MM.1S (cell line): ENCODE results near the gene DCPS.
A peak's percentile ranks its signal among the peaks of the same experiment; 100 is the strongest.

Source experiments
- DNase-seq: peaks from one replicate; pipeline ENCODE4 v3.0.0-alpha.2; 2015
- H2AFZ ChIP-seq: fragments of 300-600 bp; sonication (generic); 2 replicates; pipeline ENCODE4 v1.6.0; 2016; ENCODE audit warnings: antibody characterized with exemption, low read length
- H3F3A ChIP-seq: fragments of 300-600 bp; sonication (generic); 2 replicates; pipeline ENCODE4 v1.6.1; 2016; ENCODE audit warnings: mild to moderate bottlenecking, antibody characterized with exemption, low read length, moderate library complexity, mixed read lengths; ENCODE audit not compliant: insufficient read depth
- H3K27ac ChIP-seq: fragments of 300-600 bp; sonication (generic); 2 replicates; pipeline ENCODE4 v1.5.1; 2016; ENCODE audit warnings: mild to moderate bottlenecking, low read length
- H3K27me3 ChIP-seq: fragments of 300-600 bp; sonication (generic); replicated peaks from 2 replicates; pipeline ENCODE4 v1.6.0; 2016; ENCODE audit warnings: low read length; ENCODE audit not compliant: insufficient read depth
- H3K36me3 ChIP-seq: fragments of 300-600 bp; sonication (generic); replicated peaks from 2 replicates; pipeline ENCODE4 v1.6.1; 2016; ENCODE audit warnings: mild to moderate bottlenecking, low read length, mixed read lengths; ENCODE audit not compliant: insufficient read depth
- H3K4me1 ChIP-seq: fragments of 300-600 bp; sonication (generic); 2 replicates; pipeline ENCODE4 v1.6.1; 2016; ENCODE audit warnings: low read length, mixed read lengths
- H3K4me2 ChIP-seq: fragments of 300-600 bp; sonication (generic); 2 replicates; pipeline ENCODE4 v1.6.0; 2016; ENCODE audit warnings: low read depth, low read length
- H3K4me3 ChIP-seq: fragments of 300-600 bp; sonication (generic); 2 replicates; pipeline ENCODE4 v1.5.1; 2016; ENCODE audit warnings: low read length, mixed read lengths
- H3K79me2 ChIP-seq: fragments of 300-600 bp; sonication (generic); 2 replicates; pipeline ENCODE4 v1.6.1; 2016; ENCODE audit warnings: mixed run types, low read length, mixed read lengths
- H3K9ac ChIP-seq: fragments of 300-600 bp; sonication (generic); 2 replicates; pipeline ENCODE4 v1.6.1; 2016; ENCODE audit warnings: low read length, mixed read lengths
- H3K9me2 ChIP-seq: fragments of 300-600 bp; sonication (generic); replicated peaks from 2 replicates; pipeline ENCODE4 v1.6.1; 2016; ENCODE audit warnings: mild to moderate bottlenecking, low read length, mixed read lengths; ENCODE audit not compliant: insufficient read depth
- H3K9me3 ChIP-seq: fragments of 300-600 bp; sonication (generic); replicated peaks from 2 replicates; pipeline ENCODE4 v1.6.1; 2016; ENCODE audit warnings: mild to moderate bottlenecking, low read length, mixed read lengths; ENCODE audit not compliant: insufficient read depth
- H4K20me1 ChIP-seq: fragments of 300-600 bp; sonication (generic); 2 replicates; pipeline ENCODE4 v1.6.1; 2016; ENCODE audit warnings: mild to moderate bottlenecking, low read length, moderate library complexity, mixed read lengths; ENCODE audit not compliant: insufficient read depth
- CTCF ChIP-seq: fragments of 300-600 bp; sonication (generic); IDR thresholded peaks from 2 replicates; pipeline ENCODE4 v1.5.1; 2016; ENCODE audit warnings: antibody characterized with exemption, low read length, mixed read lengths
- EZH2 ChIP-seq: fragments of 300-600 bp; sonication (generic); optimal IDR thresholded peaks from 2 replicates; pipeline ENCODE3; 2017; ENCODE audit warnings: low read depth, mild to moderate bottlenecking, antibody characterized with exemption, low read length, mixed read lengths
- EZH2phosphoT487 ChIP-seq: fragments of 300-600 bp; sonication (generic); IDR thresholded peaks from 2 replicates; pipeline ENCODE4 v1.6.1; 2018; ENCODE audit warnings: antibody characterized with exemption, low read length

DCPS gene

GRCh38 chr11:126354631-126355323 lies 50.9 kb downstream of the DCPS start:
- no peaks in the 10 kb centered on the region for H3K79me2 ChIP-seq
- no peaks in the 10 kb centered on the region for H3F3A ChIP-seq
- H3K36me3 ChIP-seq: no peaks in the 10 kb centered on the region
- peak overlapping the region; percentile 77 for H3K4me3 ChIP-seq
- H3K27ac ChIP-seq: no peak overlapping the region
- no peak for TF ChIP-seq EZH2
- no peak for TF ChIP-seq EZH2phosphoT487
- no peak for TF ChIP-seq CTCF
- peak overlapping the region; percentile 93 for H3K4me2 ChIP-seq
- peaks cover 4% of the 10 kb centered on the region; the same call in 1 of the 2 replicates for H3K4me1 ChIP-seq
- no peaks in the 10 kb centered on the region for H3K9me3 ChIP-seq
- H4K20me1 ChIP-seq: no peaks in the 10 kb centered on the region
- no peak for DNase-seq
- peak overlapping the region; percentile 70 for H2AFZ ChIP-seq
- H3K9ac ChIP-seq: peak overlapping the region; percentile 66
- no peaks in the 10 kb centered on the region for H3K27me3 ChIP-seq
- no peaks in the 10 kb centered on the region for H3K9me2 ChIP-seq

GRCh38 chr11:126355324-126355925 lies 51.6 kb downstream of the DCPS start, which contains the start of gene ST3GAL4:
Gene ST3GAL4 (plus strand): TSS chr11:126355686. CDS start chr11:126406156, 50,470 bp downstream.
- TF ChIP-seq EZH2phosphoT487 (no peak), CTCF (no peak)
- peak within 1 kb of the TSS; percentile 66 for H3K9ac ChIP-seq
- H3K9me2 ChIP-seq: no peaks in the 10 kb centered on the region
- no peaks in the 10 kb centered on the region for H3F3A ChIP-seq
- no peaks in the 10 kb centered on the region for H4K20me1 ChIP-seq
- H3K9me3 ChIP-seq: no peaks in the 10 kb centered on the region
- H3K4me3 ChIP-seq: peak within 1 kb of the TSS; percentile 77
- no peaks in the 10 kb centered on the region for H3K27me3 ChIP-seq
- peaks cover 4% of the 10 kb centered on the region; the same call in 1 of the 2 replicates for H3K4me1 ChIP-seq
- no peaks in the 10 kb centered on the region for H3K79me2 ChIP-seq
- peak within 1 kb of the TSS; percentile 70 for H2AFZ ChIP-seq
- peak within 1 kb of the TSS; percentile 93 for H3K4me2 ChIP-seq
- H3K27ac ChIP-seq: no peak within 1 kb of the TSS
- peak; percentile 51 for DNase-seq
- H3K36me3 ChIP-seq: no peaks in the 10 kb centered on the region

GRCh38 chr11:126355926-126356897 lies 52.4 kb downstream of the DCPS start:
- no peak overlapping the region for H3K27ac ChIP-seq
- no peak overlapping the region for H3K9ac ChIP-seq
- H4K20me1 ChIP-seq: no peaks in the 10 kb centered on the region
- no peak for DNase-seq
- no peaks in the 10 kb centered on the region for H3K36me3 ChIP-seq
- H3K27me3 ChIP-seq: no peaks in the 10 kb centered on the region
- H3K4me1 ChIP-seq: peaks cover 4% of the 10 kb centered on the region; the same call in 1 of the 2 replicates
- peak overlapping the region; percentile 56 for H3K4me2 ChIP-seq
- H3K4me3 ChIP-seq: peak overlapping the region; percentile 39; the same call in 1 of the 2 replicates
- TF ChIP-seq EZH2phosphoT487 (no peak), CTCF (no peak), EZH2 (no peak)
- no peak overlapping the region for H2AFZ ChIP-seq
- H3F3A ChIP-seq: no peaks in the 10 kb centered on the region
- H3K9me3 ChIP-seq: no peaks in the 10 kb centered on the region
- H3K79me2 ChIP-seq: no peaks in the 10 kb centered on the region
- no peaks in the 10 kb centered on the region for H3K9me2 ChIP-seq
